ENCODE data around the gene IPP.
"Not testable (repeated sequence)": the region's sequence is repeated elsewhere in the genome, so short reads cannot be mapped to it uniquely, and the experiment has no call there.

IPP gene

DNA sequence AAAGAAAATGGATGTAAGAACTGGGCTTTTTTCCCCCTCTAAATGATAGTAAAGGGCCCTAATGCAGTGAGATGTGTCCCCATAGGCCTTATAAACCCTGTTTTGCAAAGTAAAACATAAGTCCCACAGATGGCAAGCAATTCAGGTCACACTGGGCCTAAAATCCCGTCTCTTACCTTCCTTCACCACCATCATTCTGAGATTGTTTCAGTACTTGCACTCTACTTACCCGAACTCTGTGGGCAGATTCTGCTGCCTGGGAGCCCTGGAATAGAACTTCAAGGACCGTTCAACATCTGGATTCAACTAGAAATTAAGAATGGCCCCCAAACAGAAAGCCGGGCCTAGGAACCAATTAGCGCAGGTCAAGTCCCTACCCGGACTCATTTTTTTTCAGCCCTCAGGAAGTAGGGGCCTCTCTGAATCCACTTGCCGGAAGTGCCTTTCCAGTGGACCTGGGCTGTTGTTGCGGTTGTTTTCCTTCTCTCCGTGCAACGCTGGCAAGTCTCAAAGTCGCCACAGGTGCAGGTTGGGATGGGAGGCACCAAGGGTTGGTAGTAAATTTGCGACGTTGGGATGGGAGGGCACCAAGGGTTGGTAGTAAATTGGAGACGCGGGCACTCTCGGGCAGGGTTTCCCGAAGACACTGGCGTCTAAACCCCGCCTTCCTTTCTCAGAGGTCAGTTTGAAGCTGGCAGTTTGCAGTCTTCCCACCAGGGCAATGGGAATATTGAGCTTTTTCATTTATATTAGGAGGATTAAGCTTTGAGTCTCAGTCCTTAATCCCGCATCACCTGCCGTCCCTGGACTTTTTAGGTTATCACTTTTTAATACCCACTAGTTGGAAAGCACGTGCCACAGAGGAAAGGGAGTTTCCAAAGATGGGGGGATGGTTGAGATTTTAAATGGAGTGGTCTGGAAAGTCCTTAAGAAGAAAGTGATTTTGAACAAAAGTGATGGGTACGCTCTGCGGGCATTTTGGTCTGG, 62.4 kb downstream of the IPP start, which contains the start of gene TMEM69:
Gene TMEM69, plus strand, starts transcription at position 428 of the 987 bp plus-strand sequence. CDS start 2,888 bp downstream, outside the sequence.
- Histone ChIP-seq H3K36me3 (ENCODE audit: control insufficient read depth, insufficient read depth, low read length) (peaks cover under 1% of the 10 kb centered on the region), H3K9ac (ENCODE audit: low read depth, low read length) (peak within 1 kb of the TSS; percentile 93), H3K27me3 (ENCODE audit: control insufficient read depth, insufficient read depth, low read length) (no peaks in the 10 kb centered on the region), H3K4me1 (ENCODE audit: control insufficient read depth, insufficient read depth, low read length) (no peaks in the 10 kb centered on the region), H3K9me3 (ENCODE audit: control insufficient read depth, insufficient read depth, low read length) (no peaks in the 10 kb centered on the region), H3K4me3 (ENCODE audit: low read depth, low read length) (peak within 1 kb of the TSS; percentile 99)

DNA sequence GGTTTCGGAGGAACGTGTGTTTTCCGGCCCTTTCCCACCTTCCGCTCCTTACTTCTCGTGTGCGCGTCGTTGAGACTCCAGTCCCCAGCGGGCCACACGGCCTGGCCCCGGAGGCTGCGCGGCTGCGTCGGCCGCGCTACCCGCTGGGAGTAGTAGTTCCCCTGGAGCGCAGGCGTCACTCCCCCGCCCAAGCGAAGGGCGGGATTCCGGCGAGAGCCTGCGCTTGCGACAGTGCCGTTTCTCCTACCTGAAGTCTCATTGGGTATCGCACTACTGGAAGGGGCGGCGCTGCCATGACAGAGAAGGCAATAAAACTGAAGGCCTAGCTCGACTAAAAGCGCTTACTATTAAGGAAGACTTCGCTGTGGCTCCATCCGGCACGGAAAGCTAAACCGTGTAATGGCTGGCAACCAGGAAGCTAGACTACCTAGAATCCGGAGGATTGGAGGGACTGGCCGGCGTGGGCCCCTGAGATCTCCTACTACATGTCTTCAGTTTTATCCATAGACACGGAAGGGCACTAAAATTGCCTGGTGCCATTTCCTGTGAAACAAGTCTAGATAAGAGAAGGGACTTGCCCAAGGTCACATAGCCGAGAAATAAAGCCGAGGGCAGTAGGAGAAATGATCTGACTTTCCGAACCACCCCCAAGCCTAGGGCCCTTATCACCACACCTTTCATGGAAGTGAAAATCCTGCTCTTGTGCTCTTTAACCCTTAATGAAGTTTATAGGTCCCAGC, 63.3 kb downstream of the IPP start:
- Histone ChIP-seq H3K9me3 (ENCODE audit: control insufficient read depth, insufficient read depth, low read length) (no peaks in the 10 kb centered on the region), H3K27me3 (ENCODE audit: control insufficient read depth, insufficient read depth, low read length) (no peaks in the 10 kb centered on the region), H3K4me1 (ENCODE audit: control insufficient read depth, insufficient read depth, low read length) (peaks cover 6% of the 10 kb centered on the region), H3K9ac (ENCODE audit: low read depth, low read length) (peak overlapping the region; percentile 93), H3K4me3 (ENCODE audit: low read depth, low read length) (peak overlapping the region; percentile 99), H3K36me3 (ENCODE audit: control insufficient read depth, insufficient read depth, low read length) (no peaks in the 10 kb centered on the region)

DNA sequence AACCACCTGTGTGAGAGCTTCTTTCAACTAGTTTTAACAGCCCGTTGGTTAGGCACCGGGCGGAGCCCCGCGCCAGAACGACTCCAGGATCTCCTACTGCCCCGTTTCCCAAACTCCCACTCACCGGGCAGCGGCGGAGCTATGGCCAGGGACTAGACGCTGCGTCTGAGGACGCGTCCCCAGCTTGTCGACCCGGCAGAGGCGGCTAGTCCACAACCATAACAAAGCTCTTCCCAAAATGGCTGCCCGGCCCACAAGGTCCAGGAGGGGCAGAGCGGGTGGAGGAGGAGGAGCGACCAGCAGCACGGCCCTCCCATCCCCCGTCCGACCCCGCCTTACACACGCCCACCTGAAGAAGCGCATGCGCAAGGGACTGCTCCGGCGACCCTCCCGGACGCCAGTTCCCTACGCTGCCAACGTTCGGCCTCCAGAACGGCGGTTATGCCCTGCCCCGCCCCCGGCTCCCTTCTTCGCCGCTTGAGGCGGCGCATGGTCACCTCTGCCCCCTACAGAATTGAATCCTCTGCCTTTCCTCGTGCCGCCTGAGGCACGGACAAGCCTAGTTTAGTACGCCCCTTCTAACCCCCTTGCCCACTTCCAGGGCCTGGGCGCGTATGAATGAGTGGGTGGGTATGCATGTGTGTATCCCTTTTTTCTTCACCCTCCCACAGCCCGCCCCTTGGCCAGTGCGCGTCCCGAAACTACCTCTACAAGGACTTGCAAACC, 64.0 kb downstream of the IPP start, which contains the start of gene GPBP1L1:
Gene GPBP1L1, minus strand, starts transcription at position 246 of the 726 bp plus-strand sequence. CDS start 27,446 bp downstream, outside the sequence.
- H3K36me3 ChIP-seq (ENCODE audit: control insufficient read depth, insufficient read depth, low read length): no peaks in the 10 kb centered on the region
- peak within 1 kb of the TSS; percentile 96 for H3K9ac ChIP-seq (ENCODE audit: low read depth, low read length)
- H3K27me3 ChIP-seq (ENCODE audit: control insufficient read depth, insufficient read depth, low read length): no peaks in the 10 kb centered on the region
- no peaks in the 10 kb centered on the region for H3K9me3 ChIP-seq (ENCODE audit: control insufficient read depth, insufficient read depth, low read length)
- H3K4me3 ChIP-seq (ENCODE audit: low read depth, low read length): peak within 1 kb of the TSS; percentile 99
- peaks cover 9% of the 10 kb centered on the region for H3K4me1 ChIP-seq (ENCODE audit: control insufficient read depth, insufficient read depth, low read length)

DNA sequence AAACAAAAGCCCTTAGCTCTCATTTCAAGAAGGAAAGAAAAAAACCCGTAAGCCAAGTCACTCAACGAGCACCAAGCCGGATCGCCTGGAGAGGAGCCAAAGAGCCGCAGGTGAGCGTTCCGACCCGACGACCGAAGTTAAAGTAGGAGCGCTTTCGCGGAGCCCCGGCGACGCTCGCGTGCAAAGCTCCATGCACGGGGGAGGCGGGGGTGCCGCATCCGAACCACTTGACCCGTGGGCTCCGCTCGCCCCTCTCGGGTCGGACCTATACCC, 64.5 kb downstream of the IPP start:
- Histone ChIP-seq H3K27me3 (ENCODE audit: control insufficient read depth, insufficient read depth, low read length) (no peaks in the 10 kb centered on the region), H3K4me1 (ENCODE audit: control insufficient read depth, insufficient read depth, low read length) (peaks cover 14% of the 10 kb centered on the region), H3K9me3 (ENCODE audit: control insufficient read depth, insufficient read depth, low read length) (no peaks in the 10 kb centered on the region), H3K36me3 (ENCODE audit: control insufficient read depth, insufficient read depth, low read length) (no peaks in the 10 kb centered on the region), H3K9ac (ENCODE audit: low read depth, low read length) (peak overlapping the region; percentile 96), H3K4me3 (ENCODE audit: low read depth, low read length) (peak overlapping the region; percentile 99)

DNA sequence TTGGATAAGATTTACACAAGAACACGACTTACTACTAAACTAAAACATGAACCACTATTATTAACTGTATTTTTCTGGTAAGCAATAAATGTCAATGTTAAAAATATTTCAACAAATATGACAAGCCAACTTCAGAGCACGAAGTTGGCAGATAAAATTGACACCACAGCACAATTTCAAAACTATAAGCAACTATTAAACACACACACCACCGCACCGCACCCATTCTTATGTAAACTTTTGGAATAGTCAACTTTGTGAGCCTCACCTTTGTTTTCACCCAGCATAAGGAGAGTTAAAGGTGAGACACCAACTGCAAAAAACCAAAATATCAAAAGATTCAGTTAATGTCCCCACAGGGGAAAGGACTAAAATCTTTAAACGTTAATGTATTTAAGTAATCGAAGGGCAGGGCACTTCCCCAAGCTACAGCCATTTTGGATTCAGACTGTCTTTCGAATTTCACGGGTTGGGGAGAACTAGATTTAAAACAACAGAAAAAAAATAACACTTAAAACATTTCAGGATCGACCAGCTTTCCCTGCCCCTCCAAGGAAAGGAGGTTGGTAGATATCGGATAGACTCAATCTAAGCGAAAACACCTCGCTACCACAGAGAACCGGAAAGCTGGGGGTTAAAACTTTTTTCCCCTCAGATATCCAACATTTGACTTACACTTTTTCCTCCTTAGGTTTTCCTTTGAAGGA, 65.0 kb downstream of the IPP start:
- H3K9me3 ChIP-seq (ENCODE audit: control insufficient read depth, insufficient read depth, low read length): no peaks in the 10 kb centered on the region
- H3K4me1 ChIP-seq (ENCODE audit: control insufficient read depth, insufficient read depth, low read length): peaks cover 16% of the 10 kb centered on the region
- no peaks in the 10 kb centered on the region for H3K36me3 ChIP-seq (ENCODE audit: control insufficient read depth, insufficient read depth, low read length)
- peak overlapping the region; percentile 96 for H3K9ac ChIP-seq (ENCODE audit: low read depth, low read length)
- peak overlapping the region; percentile 99 for H3K4me3 ChIP-seq (ENCODE audit: low read depth, low read length)
- H3K27me3 ChIP-seq (ENCODE audit: control insufficient read depth, insufficient read depth, low read length): no peaks in the 10 kb centered on the region

DNA sequence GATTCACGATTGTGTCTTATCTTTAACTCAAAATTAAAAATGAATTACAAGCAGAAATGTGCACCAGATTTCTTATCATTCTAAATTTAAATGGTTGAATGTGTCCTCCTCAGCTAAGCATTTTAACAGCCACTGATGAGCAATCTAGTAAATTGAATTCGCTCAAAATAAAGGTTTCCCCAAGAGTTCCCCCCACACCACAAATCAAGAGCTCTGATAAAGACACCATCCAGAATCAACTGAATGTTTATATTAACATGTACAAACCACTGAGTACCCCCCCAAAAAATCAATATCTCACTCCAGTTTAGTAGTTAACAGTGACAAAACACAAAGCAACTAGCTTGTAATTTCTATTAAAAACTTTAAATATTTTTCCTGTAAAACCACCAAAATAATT, 66.1 kb downstream of the IPP start:
- no peaks in the 10 kb centered on the region for H3K36me3 ChIP-seq (ENCODE audit: control insufficient read depth, insufficient read depth, low read length)
- no peaks in the 10 kb centered on the region for H3K27me3 ChIP-seq (ENCODE audit: control insufficient read depth, insufficient read depth, low read length)
- no peak overlapping the region for H3K9ac ChIP-seq (ENCODE audit: low read depth, low read length)
- H3K4me3 ChIP-seq (ENCODE audit: low read depth, low read length): peak overlapping the region; percentile 99
- no peaks in the 10 kb centered on the region for H3K9me3 ChIP-seq (ENCODE audit: control insufficient read depth, insufficient read depth, low read length)
- H3K4me1 ChIP-seq (ENCODE audit: control insufficient read depth, insufficient read depth, low read length): peaks cover 18% of the 10 kb centered on the region

DNA sequence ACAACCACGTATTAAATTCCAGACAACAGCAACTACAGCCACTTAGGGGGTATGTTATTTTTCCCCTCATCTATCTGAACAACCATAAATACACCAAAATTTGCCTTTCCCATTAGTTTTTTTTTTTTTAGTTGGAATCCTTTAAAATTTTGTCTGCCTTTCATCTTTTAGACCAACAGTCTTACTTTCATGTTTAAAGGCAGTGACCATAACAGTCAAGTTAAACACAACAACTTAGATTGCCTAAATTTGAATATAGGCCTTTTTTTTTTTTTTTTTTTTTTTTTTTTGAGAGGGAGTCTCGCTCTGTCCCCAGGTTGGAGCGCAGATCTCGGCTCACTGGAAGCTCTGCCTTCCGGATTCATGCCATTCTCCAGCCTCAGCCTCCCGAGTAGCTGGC, 67.5 kb downstream of the IPP start:
- Histone ChIP-seq H3K36me3 (ENCODE audit: control insufficient read depth, insufficient read depth, low read length) (no peaks in the 10 kb centered on the region), H3K4me3 (ENCODE audit: low read depth, low read length) (no peak overlapping the region), H3K9me3 (ENCODE audit: control insufficient read depth, insufficient read depth, low read length) (no peaks in the 10 kb centered on the region), H3K4me1 (ENCODE audit: control insufficient read depth, insufficient read depth, low read length) (peaks cover 28% of the 10 kb centered on the region), H3K9ac (ENCODE audit: low read depth, low read length) (no peak overlapping the region), H3K27me3 (ENCODE audit: control insufficient read depth, insufficient read depth, low read length) (no peaks in the 10 kb centered on the region)

DNA sequence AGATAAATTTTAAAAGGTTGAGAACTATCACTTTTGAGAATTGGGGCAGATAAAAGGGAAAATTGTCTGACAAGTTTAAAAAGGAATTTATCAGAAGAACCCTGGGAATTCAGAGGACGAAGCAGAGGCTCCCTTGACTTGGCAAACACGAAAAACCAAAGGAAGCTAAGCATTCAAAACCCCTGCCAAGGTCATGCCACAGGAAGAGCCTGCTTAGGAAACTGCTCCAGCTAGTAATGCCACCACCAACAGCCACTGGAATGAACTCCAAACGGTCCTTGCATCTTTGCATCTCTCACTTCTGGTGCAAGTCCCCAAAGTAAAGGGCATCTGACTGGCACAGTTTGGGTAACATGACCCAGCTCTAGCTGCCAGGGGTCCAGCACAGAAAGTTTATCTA, 71.3 kb downstream of the IPP start:
- H3K9ac ChIP-seq (ENCODE audit: low read depth, low read length): no peak overlapping the region
- H3K36me3 ChIP-seq (ENCODE audit: control insufficient read depth, insufficient read depth, low read length): no peaks in the 10 kb centered on the region
- no peaks in the 10 kb centered on the region for H3K9me3 ChIP-seq (ENCODE audit: control insufficient read depth, insufficient read depth, low read length)
- peaks cover 41% of the 10 kb centered on the region for H3K4me1 ChIP-seq (ENCODE audit: control insufficient read depth, insufficient read depth, low read length)
- H3K27me3 ChIP-seq (ENCODE audit: control insufficient read depth, insufficient read depth, low read length): no peaks in the 10 kb centered on the region
- no peak overlapping the region for H3K4me3 ChIP-seq (ENCODE audit: low read depth, low read length)

DNA sequence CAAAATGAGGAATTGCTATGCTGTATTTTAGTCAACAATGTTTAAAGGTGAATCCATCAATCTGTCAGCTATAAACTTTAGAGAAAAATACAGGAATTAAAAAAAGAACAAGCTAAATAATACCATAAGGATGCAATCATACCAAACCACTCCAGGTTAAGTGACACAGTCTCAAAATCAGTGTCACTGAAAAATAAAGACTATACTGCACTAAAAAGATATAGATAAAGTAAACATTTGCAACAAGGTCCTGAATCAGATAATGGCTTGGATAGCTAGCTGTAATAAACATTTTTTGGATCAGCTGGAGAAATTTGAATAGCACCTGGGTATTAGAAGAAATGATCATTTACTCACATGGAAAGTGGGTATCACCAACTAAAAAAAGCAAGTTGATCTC, 72.0 kb downstream of the IPP start:
- Histone ChIP-seq H3K27me3 (ENCODE audit: control insufficient read depth, insufficient read depth, low read length) (no peaks in the 10 kb centered on the region), H3K9me3 (ENCODE audit: control insufficient read depth, insufficient read depth, low read length) (no peaks in the 10 kb centered on the region), H3K4me1 (ENCODE audit: control insufficient read depth, insufficient read depth, low read length) (peaks cover 42% of the 10 kb centered on the region), H3K9ac (ENCODE audit: low read depth, low read length) (no peak overlapping the region), H3K4me3 (ENCODE audit: low read depth, low read length) (no peak overlapping the region), H3K36me3 (ENCODE audit: control insufficient read depth, insufficient read depth, low read length) (no peaks in the 10 kb centered on the region)

DNA sequence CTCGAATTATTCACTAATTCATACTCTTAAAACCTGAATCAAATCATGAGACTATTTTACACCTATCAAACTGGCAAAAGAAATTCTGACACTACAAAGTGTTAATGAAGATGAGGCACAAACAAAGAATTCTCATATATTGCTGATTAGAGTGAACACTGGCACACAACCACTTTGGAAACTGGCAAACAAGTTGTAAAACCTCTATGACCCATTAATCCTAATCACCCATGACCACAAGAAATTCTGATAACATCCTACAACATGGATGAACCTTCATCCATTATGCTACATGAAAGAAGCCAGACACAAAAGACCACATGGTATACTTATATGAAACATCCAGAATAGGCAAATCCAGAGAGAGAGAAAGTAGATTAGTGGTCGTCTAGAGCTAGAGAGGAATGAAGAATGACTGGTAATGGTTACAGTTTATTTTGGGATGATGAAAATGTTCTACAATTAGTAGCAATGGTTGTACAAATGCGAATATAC, 72.7 kb downstream of the IPP start:
- Histone ChIP-seq H3K36me3 (ENCODE audit: control insufficient read depth, insufficient read depth, low read length) (no peaks in the 10 kb centered on the region), H3K27me3 (ENCODE audit: control insufficient read depth, insufficient read depth, low read length) (no peaks in the 10 kb centered on the region), H3K4me3 (ENCODE audit: low read depth, low read length) (no peak overlapping the region), H3K9me3 (ENCODE audit: control insufficient read depth, insufficient read depth, low read length) (no peaks in the 10 kb centered on the region), H3K4me1 (ENCODE audit: control insufficient read depth, insufficient read depth, low read length) (peaks cover 40% of the 10 kb centered on the region), H3K9ac (ENCODE audit: low read depth, low read length) (no peak overlapping the region)

DNA sequence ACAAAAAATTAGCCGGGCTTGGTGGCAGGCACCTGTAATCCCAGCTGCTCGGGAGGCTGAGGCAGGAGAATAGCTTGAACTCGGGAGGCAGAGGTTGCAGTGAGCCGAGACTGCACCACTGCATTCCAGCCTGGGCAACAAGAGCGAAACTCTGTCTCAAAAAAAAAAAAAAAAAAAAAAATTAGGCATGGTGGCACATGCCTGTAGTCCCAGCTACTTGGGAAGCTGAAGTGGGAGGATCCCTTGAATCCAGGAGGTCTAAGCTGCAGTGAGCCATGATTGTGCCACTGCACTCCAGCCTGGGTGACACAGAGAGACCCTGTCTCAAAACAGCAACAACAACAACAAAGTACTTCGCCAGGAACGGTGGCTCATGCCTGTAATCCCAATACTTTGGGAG, 73.9 kb downstream of the IPP start:
- not testable (repeated sequence) for H3K4me3 ChIP-seq (ENCODE audit: low read depth, low read length); H3K9ac ChIP-seq (ENCODE audit: low read depth, low read length); H3K9me3 ChIP-seq (ENCODE audit: control insufficient read depth, insufficient read depth, low read length); H3K36me3 ChIP-seq (ENCODE audit: control insufficient read depth, insufficient read depth, low read length); H3K27me3 ChIP-seq (ENCODE audit: control insufficient read depth, insufficient read depth, low read length)
- H3K4me1 ChIP-seq (ENCODE audit: control insufficient read depth, insufficient read depth, low read length): peaks cover 34% of the 10 kb centered on the region
